ENCODE measurements around the gene LPAR3. TPM values are rescaled to one million over a fixed set of nuclear protein-coding genes. Genes with fewer than 3 reads are reported as not detected.

The LPAR3 gene
- total and polyA plus RNA-seq, 9 donors: 0.20 to 22.7 (median 2.5) TPM

GRCh38 chr1:84833194-84833593 lies 59.8 kb downstream of the LPAR3 start:
- no peak for TF ChIP-seq EP300 (IDR thresholded peaks at IDR 0.05)
- no peak for TF ChIP-seq POLR2A (IDR thresholded peaks at IDR 0.05)
- no peak for TF ChIP-seq CTCF (IDR thresholded peaks at IDR 0.05)
- Histone ChIP-seq H3K27ac (no peak overlapping the region), H3K9me3 (no peaks in the 10 kb centered on the region), H3K4me3 (no peak overlapping the region), H3K4me1 (ENCODE audit: insufficient read depth) (no peaks in the 10 kb centered on the region), H3K27me3 (no peaks in the 10 kb centered on the region), H3K36me3 (no peaks in the 10 kb centered on the region)
- DNase-seq: no peak
- intact Hi-C loops (cut with DNase I): no loop called here
- 70 to 82% (median 75%) methylated on average over 4 of the region's 4 CpGs for WGBS, 3 donors

- no peak for DNase-seq
- no peaks in the 10 kb centered on the region for H3K27me3 ChIP-seq
- H3K4me3 ChIP-seq: no peak overlapping the region
- intact Hi-C loops (cut with DNase I): no loop called here
- TF ChIP-seq EP300 (IDR thresholded peaks at IDR 0.05) (no peak), CTCF (IDR thresholded peaks at IDR 0.05) (no peak), POLR2A (IDR thresholded peaks at IDR 0.05) (no peak)
- no peaks in the 10 kb centered on the region for H3K36me3 ChIP-seq
- 63 to 78% (median 73%) methylated on average over 5 of the region's 5 CpGs for WGBS, 3 donors
- H3K4me1 ChIP-seq (ENCODE audit: insufficient read depth): no peaks in the 10 kb centered on the region
- no peaks in the 10 kb centered on the region for H3K9me3 ChIP-seq
- no peak overlapping the region for H3K27ac ChIP-seq
Measured at GRCh38 chr1:84830136-84830535, 62.9 kb downstream of the LPAR3 start.

- no peaks in the 10 kb centered on the region for H3K9me3 ChIP-seq
- no peak overlapping the region for H3K4me3 ChIP-seq
- TF ChIP-seq EP300 (IDR thresholded peaks at IDR 0.05): no peak
- no peak for TF ChIP-seq CTCF (IDR thresholded peaks at IDR 0.05)
- no peak for TF ChIP-seq POLR2A (IDR thresholded peaks at IDR 0.05)
- no peaks in the 10 kb centered on the region for H3K4me1 ChIP-seq (ENCODE audit: insufficient read depth)
- no peak for DNase-seq
- H3K27me3 ChIP-seq: no peaks in the 10 kb centered on the region
- H3K27ac ChIP-seq: no peak overlapping the region
- H3K36me3 ChIP-seq: no peaks in the 10 kb centered on the region
- WGBS, 3 donors: 74 to 82% (median 79%) methylated on average over 3 of the region's 3 CpGs
- intact Hi-C loops (cut with DNase I): no loop called here
Measured at GRCh38 chr1:84827976-84828375, 65.0 kb downstream of the LPAR3 start.

GRCh38 chr1:84827555-84827954 lies 65.5 kb downstream of the LPAR3 start:
- Histone ChIP-seq H3K4me1 (ENCODE audit: insufficient read depth) (no peaks in the 10 kb centered on the region), H3K9me3 (no peaks in the 10 kb centered on the region), H3K27ac (no peak overlapping the region), H3K27me3 (no peaks in the 10 kb centered on the region), H3K36me3 (no peaks in the 10 kb centered on the region), H3K4me3 (no peak overlapping the region)
- WGBS, 3 donors: 83 to 89% (median 84%) methylated on average over 3 of the region's 3 CpGs
- TF ChIP-seq CTCF (IDR thresholded peaks at IDR 0.05) (no peak), POLR2A (IDR thresholded peaks at IDR 0.05) (no peak), EP300 (IDR thresholded peaks at IDR 0.05) (no peak)
- no peak for DNase-seq
- intact Hi-C loops (cut with DNase I): no loop called here

- Histone ChIP-seq H3K36me3 (no peaks in the 10 kb centered on the region), H3K4me3 (no peak overlapping the region), H3K9me3 (no peaks in the 10 kb centered on the region), H3K27me3 (no peaks in the 10 kb centered on the region), H3K27ac (no peak overlapping the region), H3K4me1 (ENCODE audit: insufficient read depth) (no peaks in the 10 kb centered on the region)
- intact Hi-C loops (cut with DNase I): no loop called here
- 68 to 76% (median 72%) methylated on average over 3 of the region's 3 CpGs for WGBS, 3 donors
- no peak for DNase-seq
- TF ChIP-seq EP300 (IDR thresholded peaks at IDR 0.05) (no peak), CTCF (IDR thresholded peaks at IDR 0.05) (no peak), POLR2A (IDR thresholded peaks at IDR 0.05) (no peak)
Measured at GRCh38 chr1:84825161-84825560, 67.8 kb downstream of the LPAR3 start.
